Smooth muscle cell (in vitro differentiated cells): ENCODE measurements around the gene SIDT1. TPM values are rescaled to one million over a fixed set of nuclear protein-coding genes. Genes with fewer than 3 reads are reported as not detected.

Experiments used
- DNase-seq: peaks from one replicate; lab custom pipeline; 2025; ENCODE audit not compliant: unreplicated experiment; lab: John Stamatoyannopoulos, UW
- H2AFZ ChIP-seq: fragments of 200-600 bp; sonication (generic); 2 replicates; pipeline ENCODE4 v1.6.0; 2016; ENCODE audit warnings: antibody characterized with exemption, low read depth, mild to moderate bottlenecking
- H3F3A ChIP-seq: fragments of 200-600 bp; sonication (generic); 2 replicates; pipeline ENCODE4 v1.6.0; 2017; ENCODE audit warnings: antibody characterized with exemption, low read depth
- H3K27ac ChIP-seq: fragments of 200-600 bp; sonication (generic); 2 replicates; pipeline ENCODE4 v1.5.1; 2016; ENCODE audit warnings: low read depth, mild to moderate bottlenecking
- H3K27me3 ChIP-seq: fragments of 200-600 bp; sonication (generic); 2 replicates; pipeline ENCODE4 v1.6.1; 2016; ENCODE audit warnings: low read depth, mild to moderate bottlenecking
- H3K36me3 ChIP-seq: fragments of 200-600 bp; sonication (generic); 2 replicates; pipeline ENCODE4 v1.5.1; 2016; ENCODE audit warnings: low read depth
- H3K4me1 ChIP-seq: fragments of 200-600 bp; sonication (generic); 2 replicates; pipeline ENCODE4 v1.5.1; 2016; ENCODE audit warnings: low read depth
- H3K4me2 ChIP-seq: fragments of 200-600 bp; sonication (generic); 2 replicates; pipeline ENCODE4 v1.6.0; 2016; ENCODE audit warnings: mild to moderate bottlenecking
- H3K4me3 ChIP-seq: fragments of 200-600 bp; sonication (generic); 2 replicates; pipeline ENCODE4 v1.5.1; 2016; ENCODE audit warnings: mild to moderate bottlenecking
- H3K79me2 ChIP-seq: fragments of 200-600 bp; sonication (generic); 2 replicates; pipeline ENCODE4 v1.6.0; 2016; ENCODE audit warnings: low read depth, mild to moderate bottlenecking
- H3K9ac ChIP-seq: fragments of 200-600 bp; sonication (generic); 2 replicates; pipeline ENCODE4 v1.6.0; 2016; ENCODE audit warnings: low read depth
- H3K9me3 ChIP-seq: fragments of 200-600 bp; sonication (generic); replicated peaks from 2 replicates; pipeline ENCODE4 v1.5.1; 2016; ENCODE audit warnings: low read depth
- H4K20me1 ChIP-seq: fragments of 200-600 bp; sonication (generic); 2 replicates; pipeline ENCODE4 v1.6.0; 2016; ENCODE audit warnings: low read depth
- CTCF ChIP-seq: fragments of 200-600 bp; sonication (generic); IDR thresholded peaks from 2 replicates; pipeline ENCODE4 v1.5.1; 2017; ENCODE audit warnings: borderline replicate concordance, mild to moderate bottlenecking, antibody characterized with exemption; ENCODE audit not compliant: insufficient read depth, poor library complexity, severe bottlenecking
- WGBS: methylation state at CpG from one replicate; pipeline ENCODE4 v1.1.7; 2016; ENCODE audit warnings: low lambda C conversion rate; 5-methylcytosine and 5-hydroxymethylcytosine counted together
- polyA plus RNA-seq: library from polyadenylated mRNA; unstranded; fragments of >200 nt; fragmentation: Nextera tagmentation; extraction: Ambion mirVana; gene quantifications from 2 replicates; pipeline ENCODE4 v1.2.1, GENCODE V29; 2016
- total RNA-seq: library from RNA; depleted of rRNA; stranded (reverse); fragments of >200 nt; gene quantifications from 2 replicates; pipeline ENCODE4 v1.2.3, GENCODE V29; 2014

Gene SIDT1
- total and polyA plus RNA-seq, 2 experiments from 2014 or later = not detected

- no peak for DNase-seq
- Histone ChIP-seq H3K9me3 (no peaks in the 10 kb centered on the region), H3K4me3 (no peak overlapping the region), H3K79me2 (no peaks in the 10 kb centered on the region), H4K20me1 (no peaks in the 10 kb centered on the region), H3K9ac (no peak overlapping the region), H3K36me3 (no peaks in the 10 kb centered on the region), H3F3A (no peaks in the 10 kb centered on the region), H3K27me3 (peaks cover 86% of the 10 kb centered on the region), H2AFZ (no peak overlapping the region), H3K27ac (no peak overlapping the region), H3K4me1 (peaks cover 13% of the 10 kb centered on the region), H3K4me2 (no peak overlapping the region)
- TF ChIP-seq CTCF = no peak
- 71% methylated on average over 4 of the region's 4 CpGs for WGBS
These were observed 2.0 kb downstream of the SIDT1 start for GRCh38 chr3:113534365-113534764.

- WGBS = 44% methylated on average over 5 of the region's 5 CpGs
These were observed 3.5 kb downstream of the SIDT1 start for GRCh38 chr3:113535898-113536297.

GRCh38 chr3:113536627-113537101 is 4.3 kb downstream of the SIDT1 start:
- Histone ChIP-seq H3K27ac (no peak overlapping the region), H3K9me3 (no peaks in the 10 kb centered on the region), H4K20me1 (no peaks in the 10 kb centered on the region), H3K27me3 (peaks cover 63% of the 10 kb centered on the region), H3K36me3 (no peaks in the 10 kb centered on the region), H3K9ac (no peak overlapping the region), H3K79me2 (no peaks in the 10 kb centered on the region), H3K4me1 (peaks cover 13% of the 10 kb centered on the region), H3F3A (no peaks in the 10 kb centered on the region), H3K4me3 (no peak overlapping the region), H2AFZ (no peak overlapping the region), H3K4me2 (no peak overlapping the region)
- no peak for DNase-seq
- no peak for TF ChIP-seq CTCF

More at GRCh38 chr3:113535898-113536297, 3.5 kb downstream of the SIDT1 start:
- no peaks in the 10 kb centered on the region for H3K79me2 ChIP-seq
- TF ChIP-seq CTCF = peak; percentile 16
- no peak overlapping the region for H3K27ac ChIP-seq
- no peak overlapping the region for H3K9ac ChIP-seq
- no peak overlapping the region for H3K4me3 ChIP-seq
- no peaks in the 10 kb centered on the region for H3K36me3 ChIP-seq
- H3K4me1 ChIP-seq = peaks cover 13% of the 10 kb centered on the region
- H3K4me2 ChIP-seq = no peak overlapping the region
- peaks cover 70% of the 10 kb centered on the region for H3K27me3 ChIP-seq
- H3K9me3 ChIP-seq = no peaks in the 10 kb centered on the region
- no peaks in the 10 kb centered on the region for H4K20me1 ChIP-seq
- no peaks in the 10 kb centered on the region for H3F3A ChIP-seq
- DNase-seq = no peak
- H2AFZ ChIP-seq = no peak overlapping the region

GRCh38 chr3:113537155-113537554 is 4.8 kb downstream of the SIDT1 start:
- H3K4me3 ChIP-seq = no peak overlapping the region
- H3K4me1 ChIP-seq = peaks cover 10% of the 10 kb centered on the region
- H3K9ac ChIP-seq = no peak overlapping the region
- DNase-seq = no peak
- no peak overlapping the region for H3K4me2 ChIP-seq
- H3K79me2 ChIP-seq = no peaks in the 10 kb centered on the region
- H3K36me3 ChIP-seq = no peaks in the 10 kb centered on the region
- H3K27ac ChIP-seq = no peak overlapping the region
- H4K20me1 ChIP-seq = no peaks in the 10 kb centered on the region
- no peak overlapping the region for H2AFZ ChIP-seq
- TF ChIP-seq CTCF = no peak
- H3F3A ChIP-seq = no peaks in the 10 kb centered on the region
- no peaks in the 10 kb centered on the region for H3K9me3 ChIP-seq
- H3K27me3 ChIP-seq = peaks cover 58% of the 10 kb centered on the region
